Measurements from ENCODE around the gene ANKRD34C.

DNA sequence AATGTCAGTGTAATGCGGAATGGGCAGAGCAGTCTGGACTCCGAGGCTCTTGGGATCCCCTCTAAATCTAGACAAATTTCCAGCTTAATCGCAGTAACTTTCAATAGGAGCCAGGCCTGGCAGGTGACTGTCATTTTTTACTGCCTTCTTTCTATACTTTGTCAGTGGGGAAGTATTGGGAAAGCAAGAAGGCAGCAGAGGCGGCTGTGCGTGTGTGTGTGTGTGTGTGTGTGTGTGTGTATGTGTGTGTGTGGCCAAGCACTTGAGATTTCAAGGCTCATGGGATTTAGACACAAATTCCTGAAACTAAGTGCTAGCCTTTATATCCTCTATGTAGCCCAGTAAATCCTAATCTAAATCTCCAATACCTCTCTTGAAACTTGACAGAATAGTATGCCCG, 49.3 kb upstream of the ANKRD34C start:
- TF ChIP-seq SP2 (IDR thresholded peaks at IDR 0.05; ENCODE audit: low read length) (no peak), TEAD4 (IDR thresholded peaks at IDR 0.05; ENCODE audit: low read depth, low read length) (no peak), POLR2AphosphoS5 (IDR thresholded peaks at IDR 0.05; ENCODE audit: low read depth, low read length) (no peak), RFX5 (IDR thresholded peaks at IDR 0.05; ENCODE audit: borderline replicate concordance, low read depth, low read length) (no peak), RNF2 (IDR thresholded peaks at IDR 0.05; ENCODE audit: borderline replicate concordance, low read depth, low read length, missing control alignments, poor library complexity, severe bottlenecking) (no peak), JUND (IDR thresholded peaks at IDR 0.05; ENCODE audit: low read length) (no peak), RAD21 (IDR thresholded peaks at IDR 0.05 in 1 of 2, conservative IDR thresholded peaks at IDR 0.05 in 1 of 2; ENCODE audit: low read depth in 2 of 2, low read length in 2 of 2) (no peak)
- TF ChIP-seq, protein P1, sequence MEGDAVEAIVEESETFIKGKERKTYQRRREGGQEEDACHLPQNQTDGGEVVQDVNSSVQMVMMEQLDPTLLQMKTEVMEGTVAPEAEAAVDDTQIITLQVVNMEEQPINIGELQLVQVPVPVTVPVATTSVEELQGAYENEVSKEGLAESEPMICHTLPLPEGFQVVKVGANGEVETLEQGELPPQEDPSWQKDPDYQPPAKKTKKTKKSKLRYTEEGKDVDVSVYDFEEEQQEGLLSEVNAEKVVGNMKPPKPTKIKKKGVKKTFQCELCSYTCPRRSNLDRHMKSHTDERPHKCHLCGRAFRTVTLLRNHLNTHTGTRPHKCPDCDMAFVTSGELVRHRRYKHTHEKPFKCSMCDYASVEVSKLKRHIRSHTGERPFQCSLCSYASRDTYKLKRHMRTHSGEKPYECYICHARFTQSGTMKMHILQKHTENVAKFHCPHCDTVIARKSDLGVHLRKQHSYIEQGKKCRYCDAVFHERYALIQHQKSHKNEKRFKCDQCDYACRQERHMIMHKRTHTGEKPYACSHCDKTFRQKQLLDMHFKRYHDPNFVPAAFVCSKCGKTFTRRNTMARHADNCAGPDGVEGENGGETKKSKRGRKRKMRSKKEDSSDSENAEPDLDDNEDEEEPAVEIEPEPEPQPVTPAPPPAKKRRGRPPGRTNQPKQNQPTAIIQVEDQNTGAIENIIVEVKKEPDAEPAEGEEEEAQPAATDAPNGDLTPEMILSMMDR (IDR thresholded peaks at IDR 0.05; ENCODE audit: control extremely low read depth in 1 of 3, insufficient read depth in 1 of 3, low read depth in 1 of 3, low read length in 3 of 3), result no peak
- TF ChIP-seq, protein P2, sequence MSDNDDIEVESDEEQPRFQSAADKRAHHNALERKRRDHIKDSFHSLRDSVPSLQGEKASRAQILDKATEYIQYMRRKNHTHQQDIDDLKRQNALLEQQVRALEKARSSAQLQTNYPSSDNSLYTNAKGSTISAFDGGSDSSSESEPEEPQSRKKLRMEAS (IDR thresholded peaks at IDR 0.05), result no peak
